ENCODE data around the gene PDE10A. TPM values are rescaled to one million over a fixed set of nuclear protein-coding genes. Genes with fewer than 3 reads are reported as not detected.

PDE10A gene
- total RNA-seq, 1 donor: 5.6 TPM

DNA sequence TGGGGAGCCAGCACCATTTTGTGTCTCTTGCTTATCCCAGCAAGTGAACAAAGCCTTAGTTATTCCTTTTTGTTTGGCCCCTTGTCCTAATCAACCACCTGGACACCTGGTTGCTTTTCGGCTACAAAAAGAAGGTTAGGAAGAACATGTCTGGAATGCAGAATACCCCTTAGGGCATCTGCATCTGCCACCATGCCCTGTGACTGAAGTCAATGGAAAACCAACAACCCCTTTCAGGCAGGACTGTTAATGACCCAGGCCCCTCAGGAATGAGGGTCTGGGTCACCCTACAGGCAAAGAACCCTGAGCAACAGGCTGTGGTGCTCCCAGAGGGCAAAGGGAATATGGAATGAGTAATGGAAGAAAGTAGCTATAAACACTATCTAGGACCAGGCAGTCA, 78.5 kb downstream of the PDE10A start:
- H3K4me3 ChIP-seq (ENCODE audit: low read depth, low read length): no peak overlapping the region
- TF ChIP-seq, protein P1, sequence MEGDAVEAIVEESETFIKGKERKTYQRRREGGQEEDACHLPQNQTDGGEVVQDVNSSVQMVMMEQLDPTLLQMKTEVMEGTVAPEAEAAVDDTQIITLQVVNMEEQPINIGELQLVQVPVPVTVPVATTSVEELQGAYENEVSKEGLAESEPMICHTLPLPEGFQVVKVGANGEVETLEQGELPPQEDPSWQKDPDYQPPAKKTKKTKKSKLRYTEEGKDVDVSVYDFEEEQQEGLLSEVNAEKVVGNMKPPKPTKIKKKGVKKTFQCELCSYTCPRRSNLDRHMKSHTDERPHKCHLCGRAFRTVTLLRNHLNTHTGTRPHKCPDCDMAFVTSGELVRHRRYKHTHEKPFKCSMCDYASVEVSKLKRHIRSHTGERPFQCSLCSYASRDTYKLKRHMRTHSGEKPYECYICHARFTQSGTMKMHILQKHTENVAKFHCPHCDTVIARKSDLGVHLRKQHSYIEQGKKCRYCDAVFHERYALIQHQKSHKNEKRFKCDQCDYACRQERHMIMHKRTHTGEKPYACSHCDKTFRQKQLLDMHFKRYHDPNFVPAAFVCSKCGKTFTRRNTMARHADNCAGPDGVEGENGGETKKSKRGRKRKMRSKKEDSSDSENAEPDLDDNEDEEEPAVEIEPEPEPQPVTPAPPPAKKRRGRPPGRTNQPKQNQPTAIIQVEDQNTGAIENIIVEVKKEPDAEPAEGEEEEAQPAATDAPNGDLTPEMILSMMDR (IDR thresholded peaks at IDR 0.05; ENCODE audit: insufficient read depth, low read depth, low read length): no peak
- no peak for DNase-seq (ENCODE audit: low read depth)

DNA sequence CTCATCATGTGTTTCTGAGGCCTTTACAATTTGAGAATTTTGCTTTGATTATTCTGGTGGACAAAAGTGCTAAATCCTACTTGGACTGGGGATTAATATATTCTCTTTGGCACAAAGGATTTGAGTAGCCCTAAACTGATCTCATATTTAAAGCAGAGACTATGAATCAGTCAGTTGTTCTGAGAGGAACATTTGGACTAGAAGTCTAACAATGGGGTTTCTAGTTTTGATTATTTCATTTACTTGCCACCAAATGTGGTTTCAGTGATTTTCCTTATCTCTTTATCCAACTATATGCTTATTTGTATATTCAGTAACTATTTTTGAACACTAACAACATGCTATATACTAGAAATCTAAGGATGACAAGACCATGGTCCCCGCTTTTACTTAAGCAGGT, 81.4 kb downstream of the PDE10A start:
- no peak overlapping the region for H3K4me3 ChIP-seq (ENCODE audit: low read depth, low read length)
- DNase-seq (ENCODE audit: low read depth): no peak
- TF ChIP-seq, protein P1 (IDR thresholded peaks at IDR 0.05; ENCODE audit: insufficient read depth, low read depth, low read length): no peak

DNA sequence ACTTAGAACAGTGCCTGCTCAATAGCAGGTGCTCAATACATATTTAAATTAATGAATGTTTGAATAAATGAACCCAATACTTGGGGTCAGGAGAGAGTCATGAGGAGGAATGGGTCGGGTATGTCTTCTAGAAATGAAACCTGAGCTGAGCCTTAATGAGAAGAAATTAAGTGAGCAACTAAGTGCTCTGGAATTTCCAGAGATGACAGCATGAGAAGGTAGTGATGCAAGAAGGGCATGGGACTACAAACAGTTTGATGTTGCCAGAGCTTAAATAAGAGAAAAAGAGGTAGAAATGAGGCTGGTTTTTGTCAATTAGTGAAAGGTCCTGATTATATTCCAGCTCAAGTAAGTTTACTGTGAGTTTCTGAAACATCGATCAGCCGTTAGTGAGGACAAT, 82.9 kb downstream of the PDE10A start:
- peak; percentile 61 for DNase-seq (ENCODE audit: low read depth)
- TF ChIP-seq, protein P1 (IDR thresholded peaks at IDR 0.05; ENCODE audit: insufficient read depth, low read depth, low read length): no peak
- no peak overlapping the region for H3K4me3 ChIP-seq (ENCODE audit: low read depth, low read length)

DNA sequence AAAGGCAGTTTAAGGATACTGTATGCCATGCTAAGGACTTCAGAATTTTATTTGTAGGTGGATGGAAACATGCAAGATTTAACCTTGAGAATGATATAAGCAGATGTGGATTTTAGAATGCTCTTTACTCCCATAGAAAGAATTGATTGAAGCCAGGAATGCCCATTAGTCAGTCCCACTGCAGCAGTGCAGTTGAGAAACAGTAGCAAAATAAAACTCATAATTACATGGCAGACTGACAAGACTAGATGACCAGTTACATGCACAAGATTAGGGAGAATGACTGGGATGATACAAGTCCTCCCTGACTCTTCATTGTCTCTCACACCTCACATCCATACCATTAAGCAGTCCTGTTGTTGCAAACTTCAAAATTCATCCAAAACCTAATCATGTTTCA, 83.9 kb downstream of the PDE10A start:
- no peak overlapping the region for H3K4me3 ChIP-seq (ENCODE audit: low read depth, low read length)
- DNase-seq (ENCODE audit: low read depth): no peak
- TF ChIP-seq, protein P1 (IDR thresholded peaks at IDR 0.05; ENCODE audit: insufficient read depth, low read depth, low read length): no peak

DNA sequence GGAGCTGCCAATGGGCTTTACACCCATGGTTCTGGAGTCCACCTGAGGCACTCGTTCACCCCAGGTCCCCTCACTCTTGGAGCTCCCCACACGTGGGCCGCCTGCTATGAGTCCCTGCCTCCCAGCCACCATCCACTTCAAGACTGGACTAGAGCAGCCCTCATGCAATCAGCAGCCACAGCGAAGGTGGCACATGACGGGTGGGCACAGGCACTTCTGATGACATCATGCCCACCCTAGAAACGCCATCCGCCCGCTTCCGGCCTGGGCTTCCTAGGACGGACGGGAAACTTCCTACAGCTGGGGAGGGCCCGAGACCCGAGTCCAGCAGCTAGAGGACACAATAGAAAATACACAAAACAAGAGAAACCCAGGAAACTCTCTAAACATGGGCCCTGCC, 85.5 kb downstream of the PDE10A start:
- DNase-seq (ENCODE audit: low read depth): no peak
- no peak overlapping the region for H3K4me3 ChIP-seq (ENCODE audit: low read depth, low read length)
- TF ChIP-seq, protein P1 (IDR thresholded peaks at IDR 0.05; ENCODE audit: insufficient read depth, low read depth, low read length): no peak

DNA sequence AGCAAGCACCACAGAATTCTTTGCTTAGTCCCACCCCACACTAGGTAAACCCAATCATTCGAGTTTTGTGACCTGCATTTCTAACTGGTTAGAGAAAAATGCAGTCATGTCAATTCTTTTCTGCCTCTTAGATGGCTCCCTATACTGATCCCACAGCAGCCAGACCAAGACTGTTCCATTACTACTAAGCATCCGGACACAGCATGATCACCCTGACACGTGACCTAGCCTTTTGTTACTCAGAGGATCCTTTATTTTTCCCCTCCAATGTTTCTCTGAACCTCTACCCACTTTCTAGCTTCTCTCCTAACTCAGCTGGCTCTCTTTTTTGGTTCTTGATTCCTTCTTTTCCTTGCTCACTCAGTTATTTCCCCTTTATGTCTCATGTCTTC, 87.9 kb downstream of the PDE10A start:
- DNase-seq (ENCODE audit: low read depth): no peak
- no peak overlapping the region for H3K4me3 ChIP-seq (ENCODE audit: low read depth, low read length)
- TF ChIP-seq, protein P1 (IDR thresholded peaks at IDR 0.05; ENCODE audit: insufficient read depth, low read depth, low read length): no peak

Data from fibroblast of villous mesenchyme (primary cell).